HCT116 (cell line): ENCODE measurements around the gene CDC42EP2.
A peak's percentile ranks its signal among the peaks of the same experiment; 100 is the strongest.

Experiments
- EZH2 ChIP-seq: fragments of 200-600 bp; sonication (generic); IDR thresholded peaks from 2 replicates; pipeline ENCODE4 v1.6.1; 2017; ENCODE audit warnings: antibody characterized with exemption, mixed run types
- POLR2A ChIP-seq: IDR thresholded peaks from 2 replicates; pipeline ENCODE4 v1.7.0; 2011; ENCODE audit warnings: borderline replicate concordance; ENCODE audit not compliant: insufficient read depth, insufficient read length; ENCODE audit errors: extremely low read depth
- SP1 ChIP-seq: IDR thresholded peaks from 2 replicates; pipeline ENCODE4 v1.6.1; 2012; ENCODE audit warnings: low read depth
- TF ChIP-seq, protein P1 (sequence below): IDR thresholded peaks from 2 replicates; pipeline ENCODE4 v1.6.1; 2012

DNA sequence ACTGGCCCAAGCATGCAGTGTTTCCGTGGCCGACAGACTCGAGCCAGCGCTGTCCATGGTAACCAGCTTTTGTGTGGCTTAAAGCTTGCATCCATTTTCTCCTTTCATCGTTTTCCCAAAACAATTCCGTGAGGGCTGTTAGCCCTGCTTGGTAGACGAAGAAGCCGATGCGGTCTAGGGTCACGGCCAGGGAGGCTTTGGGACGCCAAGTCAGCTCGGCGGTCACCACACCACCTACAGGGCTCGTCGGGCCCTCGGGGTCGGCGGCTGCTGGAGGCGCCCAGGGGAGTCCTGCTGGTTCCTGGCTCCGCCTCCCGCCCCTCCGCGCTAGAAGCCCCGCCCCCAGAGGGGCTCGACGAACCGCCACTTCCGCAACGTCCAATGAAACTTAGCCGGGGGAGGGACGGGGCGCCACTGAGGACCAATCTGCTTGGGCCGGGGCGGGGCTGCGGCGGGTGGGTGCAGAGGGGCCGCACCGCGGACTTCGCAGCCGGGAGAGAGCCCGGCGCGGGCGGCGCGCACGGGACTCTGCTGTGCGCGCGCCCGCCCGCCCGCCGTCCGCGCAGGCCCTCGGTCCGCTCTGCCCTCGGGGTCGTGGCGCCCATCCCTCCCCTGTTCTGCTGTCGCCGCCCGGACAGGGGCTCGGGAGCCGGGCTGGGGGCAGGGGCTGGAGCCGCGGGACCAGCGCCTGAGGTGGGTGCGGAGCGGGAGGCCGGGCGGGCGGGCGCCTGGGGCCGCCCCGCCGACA, 39.8 kb downstream of the CDC42EP2 start, which contains the start of gene TIGD3:
- TF ChIP-seq EZH2, result no peak
- TF ChIP-seq SP1, result peak; percentile 80
- peak; percentile 69 for TF ChIP-seq POLR2A
- TF ChIP-seq, protein P1, sequence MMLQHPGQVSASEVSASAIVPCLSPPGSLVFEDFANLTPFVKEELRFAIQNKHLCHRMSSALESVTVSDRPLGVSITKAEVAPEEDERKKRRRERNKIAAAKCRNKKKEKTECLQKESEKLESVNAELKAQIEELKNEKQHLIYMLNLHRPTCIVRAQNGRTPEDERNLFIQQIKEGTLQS, result no peak
